GM12878 (cell line): Measurements from ENCODE around the gene NPVF. TPM values are rescaled to one million over a fixed set of nuclear protein-coding genes. Genes with fewer than 3 reads are reported as not detected.

Experiments used
- ATF7 ChIP-seq: fragments of 450-650 bp; IDR thresholded peaks from 2 replicates; pipeline ENCODE4 v1.6.1; 2016; ENCODE audit warnings: low read depth, mild to moderate bottlenecking
- BCL11A ChIP-seq: IDR thresholded peaks from 2 replicates; pipeline ENCODE4 v1.6.1; 2011; ENCODE audit warnings: low read depth, low read length
- BMI1 ChIP-seq: fragments of 450-650 bp; IDR thresholded peaks from 2 replicates; pipeline ENCODE4 v1.6.1; 2016; ENCODE audit warnings: mild to moderate bottlenecking, moderate library complexity, borderline replicate concordance
- IRF4 ChIP-seq: IDR thresholded peaks from 2 replicates; pipeline ENCODE4 v1.6.1; 2011; ENCODE audit warnings: low read depth, low read length
- MTA2 ChIP-seq: fragments of 450-650 bp; IDR thresholded peaks from 2 replicates; pipeline ENCODE4 v1.6.1; 2016; ENCODE audit warnings: low read depth, mild to moderate bottlenecking, moderate library complexity
- MXI1 ChIP-seq: fragments of 150-350 bp; IDR thresholded peaks from 2 replicates; pipeline ENCODE4 v1.6.1; 2011; ENCODE audit warnings: low read depth, mild to moderate bottlenecking, inconsistent platforms, low read length, improper control_type of control experiment
- NR2C1 ChIP-seq: fragments of 450-650 bp; IDR thresholded peaks from 2 replicates; pipeline ENCODE4 v1.6.1; 2017; ENCODE audit warnings: antibody characterized with exemption, mild to moderate bottlenecking, moderate library complexity
- PAX5 ChIP-seq: IDR thresholded peaks from 2 replicates; pipeline ENCODE4 v1.6.1; 2011; ENCODE audit warnings: low read depth, low read length, borderline replicate concordance
- PKNOX1 ChIP-seq: fragments of 450-650 bp; IDR thresholded peaks from 2 replicates; pipeline ENCODE4 v1.6.1; 2016; ENCODE audit warnings: mild to moderate bottlenecking
- POU2F2 ChIP-seq: IDR thresholded peaks from 3 replicates; pipeline ENCODE4 v1.6.1; 2011; ENCODE audit warnings: low read depth, mild to moderate bottlenecking, low read length, borderline replicate concordance
- REST ChIP-seq: IDR thresholded peaks from 2 replicates; pipeline ENCODE4 v1.6.1; 2012; ENCODE audit warnings: mild to moderate bottlenecking, low read depth, low read length
- SPI1 ChIP-seq: IDR thresholded peaks from 2 replicates; pipeline ENCODE4 v1.6.1; 2011; ENCODE audit warnings: low read depth, mild to moderate bottlenecking, low read length, moderate library complexity, borderline replicate concordance; ENCODE audit not compliant: insufficient read depth
- STAT1 ChIP-seq: fragments of 450-650 bp; conservative IDR thresholded peaks from 2 replicates; pipeline ENCODE4 v1.6.1; 2014; ENCODE audit warnings: antibody characterized with exemption, mild to moderate bottlenecking
- STAT3 ChIP-seq: IDR thresholded peaks from 2 replicates; pipeline ENCODE4 v1.6.1; 2011; ENCODE audit warnings: low read depth, low read length, improper control_type of control experiment
- ZNF217 ChIP-seq: fragments of 450-650 bp; IDR thresholded peaks from 2 replicates; pipeline ENCODE4 v1.6.1; 2017; ENCODE audit warnings: antibody characterized with exemption, mild to moderate bottlenecking
- polyA plus RNA-seq, 11 experiments: library from polyadenylated mRNA; depleted of rRNA in 4 of 11; unstranded in 6 of 11; stranded (reverse) in 5 of 11; fragments of >200 nt; fragmentation: Nextera tagmentation in 4 of 11; fragmentation: Illumina TruSeq in 1 of 11; extraction: Ambion mirVana in 4 of 11; extraction: Trizol in 1 of 11; gene quantifications; 1 replicate in 1 of 11; 2 replicates in 10 of 11; pipeline versions ENCODE4 v1.2.1 to v1.2.3, GENCODE V29; 2011 to 2016; ENCODE audit warnings: inconsistent platforms in 2 of 11, missing spikeins in 2 of 11, low read depth in 1 of 11
- total RNA-seq, 4 experiments: library from RNA; depleted of rRNA in 3 of 4; stranded (reverse); fragments of >200 nt in 3 of 4; fragmentation: Illumina TruSeq in 1 of 4; extraction: Trizol in 1 of 4; gene quantifications; 2 replicates each; pipeline versions ENCODE4 v1.2.1 to v1.2.3, GENCODE V29; 2013 to 2021
- TF ChIP-seq, protein P1 (sequence below): fragments of 450-650 bp; conservative IDR thresholded peaks from 2 replicates; pipeline ENCODE4 v1.6.1; 2017; ENCODE audit warnings: mild to moderate bottlenecking, moderate library complexity

Gene NPVF
- total and polyA plus RNA-seq, 10 of the 15 experiments (the other 5 are each of a cell fraction or from before 2014, with no cell fraction given), result not detected

DNA sequence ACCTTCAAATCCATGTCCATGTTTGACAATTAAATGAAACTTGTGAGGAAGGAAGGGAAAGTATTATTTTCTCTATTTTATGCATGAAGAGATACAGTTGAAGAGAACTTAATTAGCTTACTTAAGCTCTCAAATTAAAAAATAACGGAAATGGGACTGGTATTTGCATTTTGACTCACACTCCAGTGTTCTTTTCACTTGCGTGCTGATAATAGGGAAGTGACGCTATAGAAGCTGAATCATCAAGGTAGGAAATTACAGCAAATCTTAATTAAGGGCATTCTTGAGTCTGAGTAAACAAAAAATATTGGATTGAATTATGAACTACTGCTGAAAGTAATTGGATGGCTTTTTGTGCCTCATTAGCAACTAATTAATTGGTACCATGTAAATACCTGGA, 44.0 kb upstream of the NPVF start (continued):
- TF ChIP-seq PKNOX1 (no peak), POU2F2 (peak; percentile 48; the same call in 1 of the 3 replicates), SPI1 (peak; percentile 78; the same call in 1 of the 2 replicates), STAT3 (no peak), ZNF217 (0 out of 2 replicates have a peak, but pooled peaks have one; percentile 51), MTA2 (peak; percentile 98), PAX5 (peak; percentile 46; the same call in 1 of the 2 replicates), IRF4 (peak; percentile 61; the same call in 1 of the 2 replicates), ATF7 (peak; percentile 43; the same call in 1 of the 2 replicates), BCL11A (peak; percentile 97), MXI1 (no peak), BMI1 (peak; percentile 79), STAT1 (no peak), REST (no peak), NR2C1 (no peak)
- TF ChIP-seq, protein P1, sequence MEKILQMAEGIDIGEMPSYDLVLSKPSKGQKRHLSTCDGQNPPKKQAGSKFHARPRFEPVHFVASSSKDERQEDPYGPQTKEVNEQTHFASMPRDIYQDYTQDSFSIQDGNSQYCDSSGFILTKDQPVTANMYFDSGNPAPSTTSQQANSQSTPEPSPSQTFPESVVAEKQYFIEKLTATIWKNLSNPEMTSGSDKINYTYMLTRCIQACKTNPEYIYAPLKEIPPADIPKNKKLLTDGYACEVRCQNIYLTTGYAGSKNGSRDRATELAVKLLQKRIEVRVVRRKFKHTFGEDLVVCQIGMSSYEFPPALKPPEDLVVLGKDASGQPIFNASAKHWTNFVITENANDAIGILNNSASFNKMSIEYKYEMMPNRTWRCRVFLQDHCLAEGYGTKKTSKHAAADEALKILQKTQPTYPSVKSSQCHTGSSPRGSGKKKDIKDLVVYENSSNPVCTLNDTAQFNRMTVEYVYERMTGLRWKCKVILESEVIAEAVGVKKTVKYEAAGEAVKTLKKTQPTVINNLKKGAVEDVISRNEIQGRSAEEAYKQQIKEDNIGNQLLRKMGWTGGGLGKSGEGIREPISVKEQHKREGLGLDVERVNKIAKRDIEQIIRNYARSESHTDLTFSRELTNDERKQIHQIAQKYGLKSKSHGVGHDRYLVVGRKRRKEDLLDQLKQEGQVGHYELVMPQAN, result no peak
